ENCODE results near the gene ARID4B. TPM values are rescaled to one million over a fixed set of nuclear protein-coding genes. Genes with fewer than 3 reads are reported as not detected.

ARID4B gene
- total RNA-seq, 1 donor from 2014 or later = 15.7 TPM

- peak overlapping the region; percentile 97 for H3K4me3 ChIP-seq
- peaks cover 13% of the 10 kb centered on the region for H3K36me3 ChIP-seq
- peaks cover 62% of the 10 kb centered on the region for H3K4me1 ChIP-seq
- TF ChIP-seq CTCF (IDR thresholded peaks at IDR 0.05; ENCODE audit: borderline replicate concordance) = no peak
- peak overlapping the region; percentile 94 for H3K27ac ChIP-seq (replicated peaks)
- no peaks in the 10 kb centered on the region for H3K9me3 ChIP-seq (replicated peaks)
- no peak for DNase-seq
- intact Hi-C loops (cut with micrococcal nuclease) = no loop called here
- no peaks in the 10 kb centered on the region for H3K27me3 ChIP-seq (ENCODE audit: low read depth)
Measured at GRCh38 chr1:235127203-235127602, 200.8 kb downstream of the ARID4B start.

- Histone ChIP-seq H3K36me3 (peaks cover 24% of the 10 kb centered on the region), H3K9me3 (replicated peaks) (no peaks in the 10 kb centered on the region), H3K27me3 (ENCODE audit: low read depth) (no peaks in the 10 kb centered on the region), H3K4me3 (no peak overlapping the region), H3K27ac (replicated peaks) (no peak overlapping the region), H3K4me1 (peaks cover 66% of the 10 kb centered on the region)
- TF ChIP-seq CTCF (IDR thresholded peaks at IDR 0.05; ENCODE audit: borderline replicate concordance) = no peak
- no peak for DNase-seq
- intact Hi-C loops (cut with micrococcal nuclease) = no loop called here
Measured at GRCh38 chr1:235124665-235125064, 203.3 kb downstream of the ARID4B start.

GRCh38 chr1:235124111-235124510 lies 203.9 kb downstream of the ARID4B start:
- no peak for TF ChIP-seq CTCF (IDR thresholded peaks at IDR 0.05; ENCODE audit: borderline replicate concordance)
- no peaks in the 10 kb centered on the region for H3K9me3 ChIP-seq (replicated peaks)
- no peak overlapping the region for H3K27ac ChIP-seq (replicated peaks)
- no peak overlapping the region for H3K4me3 ChIP-seq
- intact Hi-C loops (cut with micrococcal nuclease) = no loop called here
- no peak for DNase-seq
- no peaks in the 10 kb centered on the region for H3K27me3 ChIP-seq (ENCODE audit: low read depth)
- peaks cover 66% of the 10 kb centered on the region for H3K4me1 ChIP-seq
- peaks cover 30% of the 10 kb centered on the region for H3K36me3 ChIP-seq

GRCh38 chr1:235122348-235122747 lies 205.6 kb downstream of the ARID4B start:
- H3K27ac ChIP-seq (replicated peaks) = no peak overlapping the region
- TF ChIP-seq CTCF (IDR thresholded peaks at IDR 0.05; ENCODE audit: borderline replicate concordance) = no peak
- DNase-seq = no peak
- peaks cover 48% of the 10 kb centered on the region for H3K36me3 ChIP-seq
- no peaks in the 10 kb centered on the region for H3K27me3 ChIP-seq (ENCODE audit: low read depth)
- H3K9me3 ChIP-seq (replicated peaks) = no peaks in the 10 kb centered on the region
- no peak overlapping the region for H3K4me3 ChIP-seq
- intact Hi-C loops (cut with micrococcal nuclease) = no loop called here
- H3K4me1 ChIP-seq = peaks cover 54% of the 10 kb centered on the region

Small RNA genes within 50 kb of the gene (microRNA-seq; reads per million reads assigned to microRNA genes)
- gene MIR4753 = not detected

Other genes with a start within 250 kb of the ARID4B start
- gene TOMM20, start 199.3 kb downstream of the ARID4B start, total RNA-seq = 84.1 TPM
- gene RBM34, start 166.9 kb downstream of the ARID4B start, total RNA-seq = 55.6 TPM
- gene GGPS1, start 391 bp upstream of the ARID4B start, total RNA-seq = 30.2 TPM
- 17.2 TPM for gene TBCE, start 39.2 kb upstream of the ARID4B start, total RNA-seq
- 23.0 TPM for gene B3GALNT2, start 176.3 kb upstream of the ARID4B start, total RNA-seq